SK-N-MC (cell line): ENCODE results near the gene AKIRIN1.

Source experiments
- EZH2 ChIP-seq: fragments of 200-600 bp; sonication (generic); IDR thresholded peaks from one replicate; pipeline ENCODE4 v1.6.1; 2017; ENCODE audit warnings: antibody characterized with exemption
- POLR2AphosphoS5 ChIP-seq: IDR thresholded peaks from 2 replicates; pipeline ENCODE4 v1.6.1; 2012; ENCODE audit warnings: mild to moderate bottlenecking, low read depth, low read length, borderline replicate concordance

DNA sequence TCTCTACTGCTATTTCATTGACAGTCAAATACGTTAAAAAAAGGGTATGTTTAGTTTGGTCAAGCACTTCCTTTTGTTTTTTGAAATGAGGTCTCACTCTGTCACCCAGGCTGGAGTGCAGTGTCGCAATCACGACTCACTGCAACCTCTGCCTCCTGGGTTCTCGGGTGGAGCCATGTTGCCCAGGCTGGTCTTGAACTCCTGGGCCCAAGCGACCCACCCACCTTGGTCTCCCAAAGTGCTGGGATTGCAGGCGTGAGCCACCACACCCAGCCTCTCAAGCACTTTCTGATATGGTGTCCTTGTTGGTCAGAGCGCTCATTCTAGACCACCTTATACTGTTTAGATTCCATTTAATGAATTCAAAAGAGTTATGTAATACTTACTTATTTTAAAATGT lies 28.5 kb upstream of the AKIRIN1 start:
- TF ChIP-seq POLR2AphosphoS5 (no peak), EZH2 (no peak)
